ENCODE measurements around the gene VCX3A.
"Not testable (repeated sequence)": the region's sequence is repeated elsewhere in the genome, so short reads cannot be mapped to it uniquely, and the experiment has no call there.

VCX3A gene

DNA sequence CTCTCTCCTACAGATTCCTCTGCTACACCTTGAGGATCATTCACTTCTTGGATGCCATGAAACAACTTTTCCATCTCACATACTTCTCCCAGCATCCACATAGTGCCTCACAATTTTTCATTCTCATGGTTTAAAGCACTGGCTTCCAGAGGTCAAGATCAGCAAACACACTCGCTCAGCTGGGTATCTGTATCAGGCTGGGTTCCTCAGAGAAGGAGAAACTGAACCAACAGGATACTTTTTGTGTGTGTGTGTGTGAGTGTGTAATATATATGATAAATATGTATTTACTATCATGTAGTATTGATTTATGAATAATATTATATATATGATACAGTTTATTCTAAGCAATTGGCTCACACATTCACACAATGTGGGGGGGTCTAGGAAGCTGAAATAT, at the start of gene VCX3A:
VCX3A (minus strand) TSS at position 101 of the 400 bp plus-strand sequence. CDS start 621 bp downstream, outside the sequence.
- H3K27ac ChIP-seq; H3K9me3 ChIP-seq (replicated peaks in 1 of 11); H3K4me2 ChIP-seq; H3K27me3 ChIP-seq; H3K4me1 ChIP-seq; H4K20me1 ChIP-seq; H3K4me3 ChIP-seq; H3K36me3 ChIP-seq; H3K9ac ChIP-seq: not testable (repeated sequence)

DNA sequence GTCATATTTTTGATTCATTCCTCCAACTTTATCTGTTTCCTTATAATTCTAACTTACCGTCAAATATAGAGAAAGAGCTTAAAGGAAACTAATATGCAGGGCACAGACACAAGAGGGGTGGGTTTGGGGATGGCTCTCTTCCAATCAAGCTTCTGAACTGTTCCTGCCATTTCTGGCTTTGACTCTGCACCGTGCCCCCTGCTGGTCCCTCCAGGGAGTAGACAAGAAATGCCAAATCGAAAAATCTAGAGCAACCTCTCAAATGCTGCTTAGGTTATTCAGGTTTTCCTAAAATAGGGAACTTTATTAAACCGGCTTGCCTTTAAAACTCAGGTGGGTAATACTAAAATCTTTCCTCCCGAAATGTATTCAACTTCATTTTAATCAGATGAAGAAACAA, 39.8 kb upstream of the VCX3A start:
- Histone ChIP-seq H3K4me2 (no peak overlapping the region), H3K4me1 (no peaks in the 10 kb centered on the region), H3K9me3 (replicated peaks in 1 of 11) (no peaks in the 10 kb centered on the region), H3K9ac (no peak overlapping the region), H3K4me3 (no peak overlapping the region), H3K36me3 (no peaks in the 10 kb centered on the region), H3K27me3 (no peaks in the 10 kb centered on the region), H4K20me1 (no peaks in the 10 kb centered on the region), H3K27ac (no peak overlapping the region)
- no peak for TF ChIP-seq Cebpa-rat (IDR thresholded peaks at IDR 0.05)

DNA sequence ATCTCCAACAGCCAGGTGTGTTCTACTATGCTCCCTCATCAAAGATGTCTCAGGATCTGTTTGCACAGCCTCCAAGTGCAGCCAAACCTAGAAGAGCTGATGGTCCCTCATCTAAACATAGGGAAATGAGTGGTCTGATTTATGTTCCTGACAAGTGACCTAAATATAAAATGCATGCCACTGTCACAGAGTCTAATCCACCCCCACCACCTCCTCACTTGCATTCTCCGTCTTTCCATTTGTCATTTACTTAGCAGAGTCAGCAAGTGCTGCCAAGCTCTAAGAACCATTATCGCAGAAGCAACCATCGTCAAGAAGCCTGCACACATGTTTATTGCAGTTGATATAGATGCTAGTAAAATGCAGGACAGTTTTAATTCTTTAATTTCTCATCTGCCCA, 33.1 kb upstream of the VCX3A start:
- Histone ChIP-seq H3K4me1 (no peaks in the 10 kb centered on the region), H3K4me3 (no peak overlapping the region), H3K27me3 (no peaks in the 10 kb centered on the region), H3K9me3 (replicated peaks in 1 of 11) (peaks cover 14 to 17% (median 17%) of the 10 kb centered on the region in 11 experiments), H3K9ac (no peak overlapping the region), H3K4me2 (no peak overlapping the region), H3K36me3 (no peaks in the 10 kb centered on the region), H4K20me1 (no peaks in the 10 kb centered on the region), H3K27ac (no peak overlapping the region)
- no peak for TF ChIP-seq Cebpa-rat (IDR thresholded peaks at IDR 0.05)

DNA sequence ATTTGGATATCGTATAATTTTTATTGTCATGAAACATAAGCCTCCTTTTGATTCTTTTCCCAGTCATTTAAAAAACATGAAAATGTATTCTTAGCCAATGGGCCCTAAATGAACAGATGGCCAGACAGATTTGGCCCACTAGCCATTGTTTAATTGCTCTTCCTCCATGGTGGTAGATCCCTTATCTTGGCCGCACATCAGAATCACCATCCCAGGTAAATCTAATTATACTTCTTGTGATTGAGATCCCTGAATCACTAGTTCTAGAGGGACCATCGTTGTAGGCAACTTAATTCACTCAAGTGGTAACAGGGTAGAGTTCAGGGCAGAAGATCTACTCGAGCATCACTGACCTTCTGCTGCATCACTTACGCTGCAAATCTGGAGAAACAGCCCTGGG, 24.1 kb upstream of the VCX3A start:
- Histone ChIP-seq H3K9me3 (replicated peaks in 1 of 11) (peaks cover 24 to 38% (median 32%) of the 10 kb centered on the region in 11 experiments), H3K4me1 (no peaks in the 10 kb centered on the region), H3K27ac (no peak overlapping the region), H3K4me2 (no peak overlapping the region), H3K27me3 (no peaks in the 10 kb centered on the region), H3K9ac (no peak overlapping the region), H3K36me3 (no peaks in the 10 kb centered on the region), H3K4me3 (no peak overlapping the region), H4K20me1 (no peaks in the 10 kb centered on the region)
- no peak for TF ChIP-seq Cebpa-rat (IDR thresholded peaks at IDR 0.05)

DNA sequence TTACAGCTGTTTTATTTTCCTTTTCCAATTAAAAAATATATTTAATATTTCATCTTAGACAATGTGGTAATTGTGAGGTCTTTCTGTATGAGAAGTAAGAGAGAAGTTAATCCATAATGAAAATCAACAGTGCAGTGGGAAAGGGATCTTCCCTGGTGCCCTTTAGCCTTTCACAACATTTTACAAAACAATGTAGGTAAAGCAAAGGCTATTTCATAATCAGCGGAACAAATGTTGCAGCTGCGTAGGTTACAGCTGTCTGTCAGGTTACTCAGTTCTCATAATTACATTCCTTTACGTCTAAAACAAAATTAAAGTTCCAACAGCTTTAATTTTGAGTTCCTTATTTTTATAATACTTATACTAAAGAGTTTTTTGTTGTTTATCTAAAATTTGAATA, 22.8 kb upstream of the VCX3A start:
- no peaks in the 10 kb centered on the region for H3K4me1 ChIP-seq
- no peak overlapping the region for H3K4me2 ChIP-seq
- H3K27ac ChIP-seq, result no peak overlapping the region
- no peak overlapping the region for H3K9ac ChIP-seq
- H3K36me3 ChIP-seq, result no peaks in the 10 kb centered on the region
- H3K9me3 ChIP-seq (replicated peaks in 1 of 11), result peaks cover 11 to 29% (median 19%) of the 10 kb centered on the region in 11 experiments
- no peak overlapping the region for H3K4me3 ChIP-seq
- TF ChIP-seq Cebpa-rat (IDR thresholded peaks at IDR 0.05), result no peak
- no peaks in the 10 kb centered on the region for H3K27me3 ChIP-seq
- no peaks in the 10 kb centered on the region for H4K20me1 ChIP-seq

DNA sequence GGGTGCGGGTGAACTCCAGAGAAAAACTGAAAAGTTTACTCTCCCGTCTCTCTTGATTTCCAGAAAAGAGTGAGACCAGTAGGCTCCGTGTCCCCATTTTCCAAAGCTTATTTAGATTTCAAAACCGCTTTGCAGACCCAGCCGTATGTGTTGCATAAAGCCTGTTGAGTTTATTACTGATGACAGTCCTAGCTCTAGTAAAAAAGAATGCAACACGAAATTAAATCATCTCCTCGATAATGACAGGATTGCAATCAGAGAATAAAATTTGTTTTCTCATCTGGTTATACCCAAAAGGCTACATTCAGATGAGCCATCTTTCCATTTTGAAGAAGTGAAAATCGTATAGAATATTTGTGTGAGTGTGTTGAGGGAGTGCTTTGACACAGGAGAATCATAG, 16.1 kb upstream of the VCX3A start:
- Histone ChIP-seq H4K20me1 (no peaks in the 10 kb centered on the region), H3K9me3 (replicated peaks in 1 of 11) (peaks cover 0 to 8% (median 0%) of the 10 kb centered on the region in 11 experiments; a peak in 2 of 22 replicates), H3K9ac (no peak overlapping the region), H3K27me3 (no peaks in the 10 kb centered on the region), H3K4me1 (no peaks in the 10 kb centered on the region), H3K36me3 (no peaks in the 10 kb centered on the region), H3K27ac (no peak overlapping the region), H3K4me3 (no peak overlapping the region), H3K4me2 (no peak overlapping the region)
- no peak for TF ChIP-seq Cebpa-rat (IDR thresholded peaks at IDR 0.05)

DNA sequence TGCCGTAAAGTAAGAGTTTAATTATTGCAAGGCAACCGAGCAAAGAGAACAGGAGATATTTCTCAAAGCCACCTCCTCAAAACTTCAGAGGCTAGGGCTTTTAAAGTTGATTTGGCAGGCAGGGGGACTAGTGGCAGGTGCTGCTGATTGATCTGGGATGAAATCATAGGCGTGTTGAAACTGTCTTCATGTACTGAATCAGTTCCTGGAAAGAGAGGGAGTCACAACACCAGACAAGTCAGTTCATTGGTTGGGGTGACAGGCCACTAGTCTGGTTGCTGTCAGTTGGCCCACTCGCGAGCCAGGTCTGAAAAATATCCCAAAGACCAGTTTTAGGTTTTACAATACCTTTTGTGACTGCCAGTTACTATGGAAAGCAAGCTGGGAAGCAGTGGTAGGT, 10.8 kb upstream of the VCX3A start:
- H3K9ac ChIP-seq, result no peak overlapping the region
- no peaks in the 10 kb centered on the region for H3K36me3 ChIP-seq
- H3K9me3 ChIP-seq (replicated peaks in 1 of 11), result peaks cover 0 to 17% (median 0%) of the 10 kb centered on the region in 11 experiments; a peak in 5 of 22 replicates
- no peak overlapping the region for H3K4me3 ChIP-seq
- H3K4me1 ChIP-seq, result 0 out of 20 replicates have a peak, but pooled peaks cover 0 to under 1% (median 0%) of the 10 kb centered on the region in 10 experiments
- no peak overlapping the region for H3K27ac ChIP-seq
- no peaks in the 10 kb centered on the region for H4K20me1 ChIP-seq
- no peaks in the 10 kb centered on the region for H3K27me3 ChIP-seq
- H3K4me2 ChIP-seq, result no peak overlapping the region
- no peak for TF ChIP-seq Cebpa-rat (IDR thresholded peaks at IDR 0.05)

DNA sequence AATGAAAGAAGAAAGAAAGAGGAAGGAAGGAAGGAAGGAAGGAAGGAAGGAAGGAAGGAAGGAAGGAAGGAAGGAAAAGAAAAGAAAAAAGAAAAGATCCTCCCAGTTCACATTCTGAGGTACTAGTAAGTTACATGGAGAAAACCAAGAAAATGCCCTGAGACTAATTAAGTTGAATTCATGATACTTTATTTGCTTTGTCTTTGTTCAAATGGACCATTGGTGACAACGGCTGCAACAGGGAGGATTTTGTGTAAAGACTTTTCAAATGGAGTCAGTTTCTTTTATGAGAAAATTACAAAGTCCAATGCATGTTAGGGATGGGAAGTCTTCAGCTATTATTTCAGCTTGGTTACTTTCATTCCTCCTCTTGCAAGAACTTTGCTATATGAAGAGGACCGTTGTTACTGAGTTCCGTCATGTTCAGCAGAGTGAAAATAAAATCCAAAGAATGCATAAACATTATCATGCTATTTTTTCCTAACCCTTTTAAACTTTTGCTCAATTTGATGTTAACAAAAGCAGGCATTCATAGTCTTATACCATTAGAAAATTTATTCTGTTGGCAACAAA, 8.3 kb downstream of the VCX3A start:
- no peaks in the 10 kb centered on the region for H4K20me1 ChIP-seq
- TF ChIP-seq Cebpa-rat (IDR thresholded peaks at IDR 0.05), result no peak
- no peak overlapping the region for H3K4me3 ChIP-seq
- no peak overlapping the region for H3K27ac ChIP-seq
- H3K9me3 ChIP-seq (replicated peaks in 1 of 11), result peaks cover 5 to 19% (median 10%) of the 10 kb centered on the region in 11 experiments; a peak in 11 of 22 replicates
- H3K27me3 ChIP-seq, result no peaks in the 10 kb centered on the region
- H3K36me3 ChIP-seq, result no peaks in the 10 kb centered on the region
- H3K4me2 ChIP-seq, result no peak overlapping the region
- H3K4me1 ChIP-seq, result no peaks in the 10 kb centered on the region
- no peak overlapping the region for H3K9ac ChIP-seq

DNA sequence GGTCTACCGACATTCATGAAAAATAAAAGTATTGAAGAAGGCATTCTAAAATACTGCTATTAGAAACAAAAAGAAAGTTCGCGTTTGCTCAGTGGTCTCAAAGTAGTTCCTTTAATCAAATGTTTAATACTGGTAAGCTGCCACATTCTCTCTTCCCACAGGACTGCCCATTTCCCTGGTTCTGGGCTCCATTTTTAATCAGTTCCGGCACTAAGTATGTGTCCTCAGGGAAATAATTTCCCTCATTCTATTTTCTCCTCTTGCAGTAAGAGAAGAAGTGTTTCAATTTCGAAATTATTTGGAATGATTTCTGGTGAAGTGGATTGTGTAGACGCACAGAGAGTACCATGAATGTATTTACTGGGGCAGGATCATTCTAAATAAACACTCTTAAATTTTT, 17.5 kb downstream of the VCX3A start:
- Histone ChIP-seq H3K9me3 (replicated peaks in 1 of 11) (peaks cover 0 to 4% (median 2%) of the 10 kb centered on the region in 11 experiments; a peak in 4 of 22 replicates), H3K36me3 (no peaks in the 10 kb centered on the region), H3K4me2 (no peak overlapping the region), H3K27me3 (no peaks in the 10 kb centered on the region), H3K9ac (no peak overlapping the region), H3K4me3 (no peak overlapping the region), H3K4me1 (no peaks in the 10 kb centered on the region), H4K20me1 (no peaks in the 10 kb centered on the region), H3K27ac (no peak overlapping the region)
- TF ChIP-seq Cebpa-rat (IDR thresholded peaks at IDR 0.05), result no peak

DNA sequence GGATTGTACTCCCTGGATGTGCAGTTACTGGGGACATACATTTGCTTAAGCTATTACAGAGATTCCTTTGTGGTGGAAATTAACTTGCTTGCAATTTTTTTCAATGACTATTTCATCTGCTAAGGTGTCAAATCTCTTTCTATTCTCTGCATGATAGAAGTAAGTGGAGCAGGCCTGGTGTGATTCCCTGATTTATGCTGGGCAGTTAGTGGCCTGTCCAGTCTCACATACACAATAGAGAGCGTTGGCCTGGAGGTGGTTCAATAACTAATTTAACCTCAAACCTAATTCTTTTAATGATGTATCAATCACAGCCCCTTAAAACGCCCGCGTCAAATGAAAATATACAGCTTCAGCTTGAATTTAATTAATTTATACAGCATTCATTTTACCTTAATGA, 28.5 kb downstream of the VCX3A start:
- H3K4me1 ChIP-seq, result no peaks in the 10 kb centered on the region
- H3K27ac ChIP-seq, result no peak overlapping the region
- TF ChIP-seq Cebpa-rat (IDR thresholded peaks at IDR 0.05), result no peak
- H3K36me3 ChIP-seq, result no peaks in the 10 kb centered on the region
- no peaks in the 10 kb centered on the region for H3K27me3 ChIP-seq
- H3K9ac ChIP-seq, result no peak overlapping the region
- no peak overlapping the region for H3K4me3 ChIP-seq
- H3K9me3 ChIP-seq (replicated peaks in 1 of 11), result peaks cover 0 to 16% (median 8%) of the 10 kb centered on the region in 11 experiments; a peak in 11 of 22 replicates
- no peaks in the 10 kb centered on the region for H4K20me1 ChIP-seq
- H3K4me2 ChIP-seq, result no peak overlapping the region
